CD4-positive, alpha-beta T cell treated with Interleukin-4 for 1 hour (primary cell): ENCODE results near the gene PEX12.
"Not testable (repeated sequence)": the region's sequence is repeated elsewhere in the genome, so short reads cannot be mapped to it uniquely, and the experiment has no call there.

ENCODE experiments used
- DNase-seq, 2 donors: peaks; one replicate each; pipeline ENCODE4 v3.0.0-alpha.2; 2020 to 2022

PEX12 gene

DNA sequence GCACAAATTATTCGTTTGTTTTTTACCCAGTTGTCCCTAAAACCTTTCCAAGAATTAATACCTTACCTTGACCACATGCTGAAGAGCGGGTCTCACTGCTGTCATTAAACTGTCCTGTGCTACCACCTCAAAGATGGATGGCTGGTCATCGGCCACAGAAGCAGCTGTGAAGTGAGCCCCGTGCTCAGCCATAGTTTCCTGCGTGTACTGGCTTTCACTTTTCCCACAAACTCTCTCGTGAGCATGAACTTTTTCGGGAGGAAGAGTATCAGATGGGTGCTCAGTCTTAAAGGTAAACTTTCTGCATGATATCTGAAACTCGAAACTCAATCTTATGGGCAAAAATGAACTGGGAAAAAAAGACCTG, 558 bp downstream of the PEX12 start:
- DNase-seq: no peak

DNA sequence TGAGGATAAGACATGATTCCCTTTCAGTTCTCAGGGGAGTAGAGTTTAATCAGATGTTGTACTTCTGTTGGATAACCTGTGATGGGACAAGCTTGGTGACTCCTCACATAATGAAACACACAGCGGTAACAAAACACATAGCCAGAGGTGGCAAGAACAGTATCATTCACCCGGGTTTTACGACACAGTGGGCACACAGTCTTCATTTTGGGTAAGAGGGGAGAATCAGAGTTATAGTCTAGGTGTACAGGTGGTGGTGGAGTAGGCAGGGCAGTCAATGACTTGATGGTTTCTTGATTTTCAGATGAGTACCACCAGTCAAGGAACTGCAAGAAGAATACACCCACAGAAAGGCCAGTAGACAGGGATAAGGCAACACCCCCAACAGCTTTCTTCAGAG, 2.6 kb downstream of the PEX12 start:
- no peak for DNase-seq

DNA sequence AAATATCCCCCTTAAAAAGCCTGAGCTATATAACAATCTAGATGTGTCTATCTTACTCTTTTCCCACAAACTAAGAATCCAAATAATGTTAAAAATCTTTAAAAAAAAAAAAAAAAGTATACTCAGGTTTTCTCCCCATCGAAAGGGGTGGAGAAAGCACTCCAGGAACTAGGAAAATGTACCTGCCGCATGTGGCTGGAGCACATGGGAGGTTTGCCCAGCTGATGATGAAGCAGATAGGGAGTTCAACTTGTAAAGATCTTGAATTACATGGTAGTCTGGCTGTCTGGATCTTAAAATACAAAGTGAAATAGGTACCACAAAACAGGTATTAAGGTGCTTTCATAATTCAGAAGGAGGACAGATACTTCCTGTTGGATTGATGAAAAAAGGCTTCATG, 9.0 kb downstream of the PEX12 start:
- no peak for DNase-seq

DNA sequence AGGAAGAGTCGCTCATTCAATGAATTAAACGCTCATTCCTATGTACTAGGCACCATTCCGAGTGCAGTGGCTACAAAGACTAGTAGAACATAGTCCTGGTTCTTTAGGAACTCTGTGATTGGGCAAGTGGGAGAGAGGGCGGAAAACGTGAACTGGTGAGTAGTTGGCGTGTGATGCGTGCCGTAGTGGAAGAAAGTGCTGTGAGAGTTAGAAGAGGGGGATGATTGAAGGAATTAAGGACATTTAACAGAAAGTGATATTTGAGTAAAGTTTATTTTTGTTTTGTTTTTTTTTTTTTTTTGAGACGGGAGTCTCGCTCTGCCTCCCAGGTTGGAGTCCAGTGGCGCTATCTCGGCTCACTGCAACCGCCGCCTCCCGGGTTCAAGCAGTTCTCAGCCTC, 9.8 kb downstream of the PEX12 start:
- DNase-seq: peak in 1 of 2 donors; percentile 42

DNA sequence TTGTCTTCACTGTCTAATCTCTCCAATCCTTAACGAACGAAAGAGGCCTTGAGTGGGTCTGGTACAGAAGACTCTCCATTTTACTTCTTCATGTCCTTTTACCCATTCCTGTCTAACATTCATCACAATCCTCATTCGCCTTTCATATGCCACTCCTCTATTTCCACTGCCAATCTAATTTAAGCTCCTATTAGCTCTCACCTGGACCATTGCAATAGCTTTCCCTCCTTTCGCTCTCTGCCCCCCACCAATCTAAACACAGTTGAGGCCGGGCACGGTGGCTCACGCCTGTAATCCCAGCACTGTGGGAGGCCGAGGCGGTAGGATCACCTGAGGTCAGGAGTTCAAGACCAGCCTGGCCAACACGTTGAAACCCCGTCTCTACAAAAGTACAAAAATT, 11.4 kb downstream of the PEX12 start:
- no peak for DNase-seq

DNA sequence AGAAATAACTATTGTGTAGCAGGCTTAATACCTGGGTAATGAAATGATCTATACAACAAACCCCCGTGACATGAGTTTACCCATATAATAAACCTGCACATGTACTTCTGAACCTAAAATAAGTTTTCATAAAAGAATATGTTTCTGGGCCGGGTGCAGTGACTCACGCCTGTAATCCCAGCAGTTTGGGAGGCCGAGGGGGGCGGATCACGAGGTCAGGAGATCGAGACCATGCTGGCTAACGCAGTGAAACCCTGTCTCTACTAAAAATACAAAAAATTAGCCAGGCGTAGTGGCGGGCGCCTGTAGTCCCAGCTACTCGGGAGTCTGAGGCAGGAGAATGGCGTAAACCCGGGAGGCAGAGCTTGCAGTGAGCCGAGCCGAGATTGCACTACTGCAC, 15.2 kb downstream of the PEX12 start:
- DNase-seq: not testable (repeated sequence)

DNA sequence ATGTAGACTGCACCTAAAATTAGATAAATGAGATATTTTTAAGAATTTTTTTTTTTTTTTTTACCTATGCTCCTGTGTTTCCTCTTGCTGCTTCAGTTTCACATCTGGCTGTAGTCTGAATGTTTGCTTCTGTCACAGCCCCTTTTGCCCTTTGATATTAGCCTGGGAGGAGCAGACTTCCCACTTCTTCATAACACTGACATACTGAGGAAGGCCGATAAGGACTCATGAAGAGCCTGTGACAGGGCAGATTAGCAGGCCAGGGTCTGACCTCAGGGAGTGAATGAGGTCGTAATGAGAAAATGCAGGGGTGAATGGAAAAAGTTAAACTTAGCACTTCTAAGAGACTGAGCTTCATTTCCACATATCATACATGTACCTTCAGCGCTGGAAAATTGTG, 17.7 kb downstream of the PEX12 start, which contains the start of gene SLFN14:
TSS of gene SLFN14 (minus strand) at position 117 of the 400 bp plus-strand sequence. CDS start 2,757 bp downstream, outside the sequence.
- no peak for DNase-seq

DNA sequence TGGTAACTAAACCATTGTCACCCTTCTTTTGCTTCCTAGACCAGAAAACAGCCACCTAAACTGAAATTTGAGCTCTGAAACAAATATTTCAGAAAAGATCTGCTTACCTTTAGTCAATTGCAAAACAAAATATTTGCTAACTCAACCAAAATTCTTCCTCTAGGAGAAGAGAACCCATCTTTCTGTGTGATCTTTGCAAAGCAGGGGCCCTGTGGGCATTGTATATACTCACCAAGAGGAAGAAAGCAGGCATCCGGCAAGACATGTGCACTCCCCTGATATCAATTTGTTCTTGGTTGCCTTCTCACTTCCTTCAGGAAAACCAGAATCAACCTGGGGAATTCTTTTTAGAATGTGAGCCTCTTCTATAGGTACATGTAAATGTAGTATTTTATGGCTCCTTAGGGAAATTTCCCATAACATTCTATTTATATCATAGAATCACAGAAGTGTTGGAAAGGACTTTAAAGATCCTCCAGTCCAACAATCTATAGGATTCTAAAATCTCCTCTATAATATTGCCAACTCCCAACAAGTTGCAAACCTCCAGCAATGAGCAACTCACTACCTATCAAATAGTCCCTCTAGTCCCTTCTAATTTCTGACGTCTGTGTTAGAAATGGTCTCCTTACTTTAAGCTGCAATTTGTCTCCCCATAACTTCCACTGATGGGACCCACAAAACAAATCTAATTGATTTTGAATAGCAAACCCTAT, 18.7 kb downstream of the PEX12 start:
- DNase-seq: no peak

DNA sequence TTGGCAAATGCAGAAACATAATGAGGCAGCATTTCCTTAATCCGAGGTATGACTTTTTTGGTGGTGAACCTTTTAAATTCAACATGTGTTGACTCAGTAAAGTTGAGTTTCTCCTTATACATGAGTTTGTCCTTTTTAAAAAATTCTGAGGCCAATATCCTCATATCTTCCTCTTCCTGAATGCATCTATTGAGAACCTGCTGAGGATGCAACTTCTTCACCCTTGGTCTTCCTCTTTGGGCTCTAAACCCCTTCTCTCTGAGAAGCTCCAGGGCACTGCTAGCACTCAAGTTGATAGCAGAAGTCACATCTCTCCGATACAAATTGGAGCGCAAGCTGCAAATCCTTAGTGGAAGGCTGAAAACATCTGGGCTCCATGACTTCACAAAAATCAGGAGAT, 21.0 kb downstream of the PEX12 start:
- no peak for DNase-seq

DNA sequence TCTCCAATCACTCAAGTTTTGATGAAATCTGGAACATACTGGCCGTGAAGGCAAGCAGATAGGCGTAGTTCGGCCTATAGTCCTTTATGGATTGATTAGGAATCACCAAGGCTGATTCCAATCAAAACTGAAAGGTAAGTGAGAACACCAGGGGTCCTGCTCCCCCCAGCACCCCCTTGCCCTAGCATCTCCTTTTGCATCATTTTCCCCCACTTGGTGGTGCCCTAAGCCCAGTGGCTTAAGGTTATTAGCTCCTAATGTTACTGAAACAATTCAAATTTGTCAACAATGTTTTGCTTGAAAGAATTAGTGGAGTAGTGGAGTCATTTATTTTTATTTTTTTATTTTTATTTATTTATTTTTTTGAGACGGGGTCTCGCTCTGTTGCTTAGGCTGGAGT, 22.7 kb downstream of the PEX12 start:
- DNase-seq: no peak

DNA sequence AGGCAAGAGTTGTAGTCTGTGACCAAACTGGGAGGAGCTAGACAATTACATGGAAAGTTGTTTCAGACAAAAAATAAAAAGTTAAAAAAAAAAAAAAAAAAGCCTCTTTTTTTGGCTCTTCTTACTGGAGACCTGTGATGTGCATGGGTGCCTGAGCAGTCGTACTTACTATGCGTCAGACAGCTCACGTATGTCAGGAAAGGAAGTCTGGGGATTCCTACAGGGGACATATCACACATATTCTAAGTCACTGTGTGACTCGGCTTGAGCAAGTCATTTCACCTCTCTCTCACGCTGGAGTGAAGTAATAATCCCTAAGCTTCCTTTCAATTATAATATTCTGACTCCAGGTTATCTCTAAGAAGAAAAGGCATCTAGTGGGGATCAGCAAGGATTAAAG, 23.7 kb downstream of the PEX12 start:
- no peak for DNase-seq

DNA sequence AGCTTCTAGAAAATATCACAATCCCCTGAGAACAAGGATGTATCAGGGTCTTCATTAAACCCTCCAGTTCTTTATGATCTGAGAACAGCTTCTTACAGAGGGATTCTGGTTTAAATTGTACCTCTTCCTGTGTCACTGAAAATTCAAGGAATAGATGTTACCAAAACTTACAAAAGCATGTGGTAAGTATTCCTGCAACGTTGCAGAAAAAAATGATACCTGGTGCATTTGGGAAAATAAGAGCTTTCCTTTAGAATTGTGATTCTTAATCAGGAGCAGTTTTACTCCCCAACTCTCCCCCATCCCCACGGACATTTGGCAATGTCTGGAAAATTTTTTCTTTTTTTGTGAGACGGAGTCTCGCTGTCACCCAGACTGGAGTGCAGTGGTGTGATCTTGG, 25.1 kb downstream of the PEX12 start:
- no peak for DNase-seq

DNA sequence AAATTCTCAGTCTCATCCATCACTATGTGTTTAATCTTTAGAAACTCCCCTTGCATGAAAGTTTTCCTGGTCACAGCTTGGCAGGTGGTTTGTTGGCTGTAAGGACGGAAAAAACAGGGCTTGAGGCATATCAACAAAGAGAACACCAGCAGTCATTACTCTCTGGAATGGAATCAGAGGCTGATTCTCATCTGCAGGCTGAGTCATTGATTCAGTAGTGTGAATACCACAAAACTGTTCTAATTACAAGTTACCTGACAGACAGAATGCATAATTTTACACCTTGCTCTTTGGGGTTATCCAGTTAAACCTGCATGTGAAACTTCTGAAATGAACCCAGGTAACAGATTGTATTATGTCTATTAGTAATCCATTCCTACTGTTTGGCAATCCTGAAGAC, 29.4 kb downstream of the PEX12 start:
- DNase-seq: no peak

DNA sequence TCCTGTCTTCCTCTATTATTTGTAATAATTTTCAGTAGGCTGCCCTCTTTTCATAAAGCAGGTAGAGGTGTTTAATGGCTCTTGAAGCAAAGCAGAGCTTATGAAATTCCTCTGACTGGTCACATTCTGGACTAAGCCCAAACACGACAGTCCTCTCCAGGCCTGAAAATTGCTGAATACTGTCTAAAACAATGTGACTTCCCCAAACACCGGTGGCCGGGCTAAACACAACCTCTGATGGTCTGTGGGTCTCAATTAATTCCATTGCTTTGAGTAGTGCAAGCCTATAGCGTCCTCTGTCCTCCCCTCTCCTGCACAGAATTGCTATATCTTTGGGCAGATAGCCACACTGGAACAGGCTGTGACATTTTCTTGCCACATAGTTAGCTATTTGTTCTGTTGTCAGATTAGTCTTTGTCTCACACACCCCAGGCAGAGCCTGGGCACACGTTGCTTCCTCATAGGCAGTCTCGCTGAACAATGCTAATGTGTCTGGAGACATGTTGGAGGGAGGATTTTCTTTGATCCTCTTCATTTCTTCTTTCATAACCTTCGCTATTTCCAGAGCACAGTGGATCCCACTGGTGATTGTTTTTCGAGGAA, 30.1 kb downstream of the PEX12 start:
- DNase-seq: no peak

DNA sequence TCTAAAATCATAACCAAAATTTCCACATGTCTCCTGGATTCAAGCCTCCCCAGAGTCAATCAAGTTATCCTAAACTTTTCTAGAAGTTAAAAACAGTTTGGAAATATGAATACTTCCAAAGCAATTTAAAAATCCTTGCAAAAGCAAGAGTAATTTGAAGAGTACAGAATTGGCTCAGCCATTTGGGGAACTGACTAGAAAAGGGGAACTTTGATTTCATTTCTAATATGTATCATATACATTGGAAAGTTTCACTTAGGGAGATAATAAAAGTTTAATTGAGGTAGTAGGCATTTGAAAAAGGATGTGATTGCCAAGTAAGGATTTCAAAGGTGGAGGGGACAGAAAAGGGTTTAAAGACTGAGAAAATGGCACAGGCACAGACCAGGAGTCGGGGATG, 31.9 kb downstream of the PEX12 start:
- no peak for DNase-seq

DNA sequence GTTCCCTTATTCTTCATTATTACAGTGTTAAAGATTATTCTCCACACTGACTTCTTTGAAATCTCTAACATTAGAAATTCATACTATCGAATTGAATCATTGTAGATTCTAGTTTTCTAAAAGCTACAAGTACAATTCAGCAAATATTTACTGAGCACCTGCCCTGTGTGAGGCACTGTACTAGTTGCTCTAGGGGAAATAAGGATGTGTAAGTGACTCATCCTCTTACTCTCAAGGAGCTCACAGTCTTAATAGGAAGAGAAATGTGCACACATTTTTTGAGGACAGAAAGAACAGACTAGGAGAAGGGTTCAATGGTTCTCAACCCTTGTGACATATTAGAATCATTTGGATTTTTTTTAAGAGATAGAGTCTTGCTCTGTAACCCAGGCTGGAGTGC, 33.2 kb downstream of the PEX12 start:
- no peak for DNase-seq

DNA sequence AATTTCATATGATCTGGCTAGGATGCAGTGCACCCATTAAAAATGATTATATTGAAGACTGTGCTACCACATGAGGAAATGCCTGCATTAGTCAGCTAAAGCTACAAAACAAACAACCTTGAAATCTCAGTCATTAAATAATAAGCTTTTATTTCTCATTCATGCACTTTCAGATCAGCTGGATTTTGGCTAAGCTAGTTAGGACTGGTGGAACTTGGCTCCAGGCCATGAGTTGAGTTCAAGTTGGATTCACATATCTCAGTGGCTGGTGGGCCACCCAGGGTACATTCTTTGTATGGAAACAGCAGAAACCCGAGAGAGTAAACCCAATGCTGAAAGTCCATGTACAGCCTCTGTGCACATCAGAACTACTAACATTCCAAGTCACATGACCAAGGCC, 34.5 kb downstream of the PEX12 start:
- no peak for DNase-seq

DNA sequence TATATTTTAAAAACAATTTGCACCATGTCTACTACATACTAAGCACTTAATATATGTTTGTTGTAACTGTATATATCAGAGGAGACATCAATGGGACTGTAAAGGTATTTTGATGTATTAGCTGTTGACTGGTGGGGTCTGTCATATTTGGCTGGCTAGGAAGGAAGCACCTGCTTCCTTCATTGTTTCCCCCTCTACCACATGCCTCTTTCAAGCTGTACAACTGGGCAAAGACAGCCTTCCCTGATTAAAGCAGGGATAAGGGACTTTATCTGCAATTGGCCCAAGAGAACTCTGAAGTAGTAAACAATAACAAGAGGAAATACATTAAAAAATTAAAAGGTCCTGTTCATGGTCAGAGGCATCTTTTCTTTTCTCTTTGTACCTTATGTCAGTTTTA, 35.4 kb downstream of the PEX12 start:
- DNase-seq: no peak

DNA sequence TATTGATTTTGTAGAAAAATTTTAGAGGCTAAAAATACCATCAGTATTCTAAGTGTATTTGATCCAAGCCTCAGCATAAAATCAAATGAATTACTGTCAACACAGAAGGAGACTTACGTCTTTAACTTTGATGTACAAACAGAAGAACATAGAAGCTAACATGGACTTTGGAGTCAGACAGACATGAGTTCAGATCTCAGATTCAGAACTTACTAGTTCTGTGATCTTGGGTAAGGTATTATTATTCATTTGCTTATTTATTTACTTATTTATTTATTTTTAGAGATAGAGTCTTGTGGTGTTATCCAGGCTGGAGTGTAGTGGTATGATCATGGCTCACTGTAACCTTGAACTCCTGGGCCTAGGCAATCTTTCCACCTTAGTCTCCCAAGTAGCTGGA, 36.9 kb downstream of the PEX12 start:
- DNase-seq: no peak

DNA sequence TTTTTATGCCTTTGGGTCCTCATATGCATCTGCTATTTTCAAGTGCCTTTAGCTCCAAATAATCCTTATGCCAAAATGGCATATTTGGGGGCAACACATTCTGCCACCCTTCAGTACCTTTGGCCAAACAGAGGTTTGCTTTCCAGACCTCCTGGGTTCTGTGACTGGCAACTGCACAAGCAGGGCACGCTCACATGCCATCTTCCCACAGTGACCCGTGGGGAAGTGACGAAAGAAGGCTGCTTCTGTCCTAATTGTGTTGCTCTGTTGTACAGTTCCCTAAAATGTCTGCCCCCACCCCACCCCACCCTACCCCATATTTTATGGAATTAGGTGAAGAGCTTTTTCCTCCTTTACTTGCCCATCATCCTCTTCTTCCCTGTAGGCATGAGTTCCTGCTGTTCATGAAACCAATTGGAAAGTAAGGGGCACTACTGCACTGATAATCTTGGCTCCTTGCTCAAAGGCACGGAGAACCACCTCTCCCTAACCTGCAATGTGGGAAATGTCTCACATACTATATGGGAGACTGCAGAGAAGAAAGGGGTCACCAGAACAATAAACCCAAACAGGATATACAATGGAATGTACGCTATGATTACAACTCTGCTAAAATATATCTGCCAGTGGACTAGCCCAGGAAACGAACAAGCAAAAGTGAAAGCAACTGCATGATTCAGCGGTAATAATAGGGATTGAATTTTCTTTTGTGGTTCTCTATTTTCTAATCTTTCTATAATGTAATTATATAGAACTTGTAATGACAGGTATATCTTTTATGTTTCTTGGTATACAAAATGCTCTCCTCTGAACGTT, 37.6 kb downstream of the PEX12 start:
- peak; percentile 63 to 64 for DNase-seq

DNA sequence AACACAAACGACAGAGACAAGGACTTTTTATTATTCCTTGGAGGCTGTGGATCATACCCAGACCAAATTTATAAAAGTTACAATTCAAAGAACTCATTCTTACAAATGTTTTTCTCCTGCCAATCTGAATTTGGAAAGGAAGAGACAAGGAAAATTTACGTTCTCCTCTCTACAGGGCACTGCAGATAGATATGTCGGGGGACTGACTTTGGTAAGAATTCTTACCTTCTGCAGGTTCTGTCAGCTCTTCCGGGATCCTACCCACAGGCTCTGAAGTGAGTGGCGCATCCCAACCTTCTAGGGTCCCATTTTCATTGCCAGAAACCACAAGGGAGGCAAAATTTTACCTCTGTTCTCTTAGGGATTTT, 38.7 kb downstream of the PEX12 start:
- no peak for DNase-seq

DNA sequence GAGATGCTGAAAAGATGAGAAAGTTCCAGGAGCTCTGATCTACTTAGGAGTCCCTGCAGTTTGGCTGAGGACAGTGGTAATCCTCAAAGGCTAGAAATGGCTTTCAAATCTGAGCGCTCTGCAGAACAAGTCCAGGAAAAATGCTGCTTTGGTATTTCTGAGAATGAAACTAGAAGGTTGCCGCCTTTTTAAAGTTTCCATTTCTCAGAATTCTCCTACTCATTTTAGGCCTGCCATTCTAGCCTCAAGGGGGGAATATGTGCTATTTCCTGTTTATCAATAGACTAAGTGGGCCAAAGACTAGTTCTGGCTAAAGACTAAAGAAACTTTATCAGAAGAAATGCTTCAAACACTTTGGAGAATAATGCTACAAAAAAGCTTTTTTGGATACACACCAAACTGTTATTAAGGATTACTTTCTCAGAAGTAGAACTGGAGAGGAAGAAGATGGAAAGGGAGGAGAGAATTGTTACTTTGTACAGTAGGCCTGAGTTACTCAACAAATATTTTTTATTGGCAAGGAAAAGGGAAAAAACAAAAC, 40.7 kb downstream of the PEX12 start, which contains the start of gene SLFN12L:
TSS of gene SLFN12L (minus strand) at position 78 of the 541 bp plus-strand sequence. CDS start 15,314 bp downstream, outside the sequence.
- peak; percentile 41 to 86 for DNase-seq

DNA sequence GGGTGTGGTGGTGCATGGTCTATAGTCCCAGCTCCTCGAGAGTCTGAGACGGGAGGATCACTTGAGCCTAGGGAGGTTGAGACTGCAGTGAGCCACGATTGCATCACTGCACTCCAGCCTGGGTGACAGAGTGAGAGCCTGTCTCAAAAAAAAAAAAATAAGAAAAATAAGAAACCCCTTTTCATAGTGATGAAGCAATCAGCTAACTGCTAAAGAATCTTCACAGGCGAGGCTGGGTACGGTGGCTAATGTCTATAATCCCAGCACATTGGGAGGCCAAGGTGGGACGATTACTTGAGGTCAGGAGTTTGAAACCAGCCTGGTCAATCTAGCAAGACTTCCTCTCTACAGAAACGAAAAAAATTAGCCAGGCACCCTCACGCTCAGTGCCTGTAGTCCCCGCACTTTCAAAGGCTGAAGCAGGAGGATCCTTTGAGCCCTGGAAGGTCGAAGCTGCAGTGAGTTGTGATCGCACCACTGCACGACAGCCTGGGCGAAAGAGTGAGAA, 41.7 kb downstream of the PEX12 start:
- DNase-seq: peak in 1 of 2 donors; percentile 17
